H1 (cell line): Measurements from ENCODE around the gene ARHGAP15. TPM values are rescaled to one million over a fixed set of nuclear protein-coding genes. Genes with fewer than 3 reads are reported as not detected.

Experiments
- CTCF ChIA-PET: fragments of 300-600 bp; sonication (Branson Sonifier 250); formaldehyde crosslinking; loops from one replicate; lab custom pipeline; 2021; ENCODE audit not compliant: partially characterized antibody; lab: Charles Lee
- POLR2A ChIA-PET: fragments of 300-600 bp; sonication (Branson Sonifier 250); formaldehyde crosslinking; loops from one replicate; lab custom pipeline; 2021; ENCODE audit warnings: inconsistent platforms; ENCODE audit not compliant: partially characterized antibody; lab: Charles Lee
- DNase-seq, 2 experiments: peaks; one replicate each; pipeline versions ENCODE4 v3.0.0 to v3.0.0-alpha.2; 2010 to 2022; ENCODE audit warnings: low spot score in 2 of 2, low read depth in 1 of 2, mixed read lengths in 1 of 2
- FAIRE-seq: peaks from 2 replicates; lab custom pipeline; 2011; peaks lifted over from hg19 to GRCh38; lab: Jason Lieb, UNC
- H2AFZ ChIP-seq: 2 replicates; pipeline ENCODE4 v1.8.1; 2012; ENCODE audit warnings: low read length, inconsistent platforms
- H2AK5ac ChIP-seq: 2 replicates; pipeline ENCODE4 v1.6.1; 2013; ENCODE audit warnings: low read depth, low read length
- H2BK120ac ChIP-seq: replicated peaks from 2 replicates; pipeline ENCODE3; 2013; ENCODE audit warnings: low read depth, low read length, inconsistent platforms
- H2BK12ac ChIP-seq: 2 replicates; pipeline ENCODE4 v1.6.1; 2013; ENCODE audit warnings: low read depth, low read length
- H2BK15ac ChIP-seq: 2 replicates; pipeline ENCODE4 v1.6.1; 2013; ENCODE audit warnings: low read length
- H2BK20ac ChIP-seq: 2 replicates; pipeline ENCODE4 v1.6.1; 2013; ENCODE audit warnings: low read length
- H2BK5ac ChIP-seq: 2 replicates; pipeline ENCODE4 v1.6.1; 2013; ENCODE audit warnings: low read depth, low read length
- H3K14ac ChIP-seq: 2 replicates; pipeline ENCODE4 v1.6.1; 2013; ENCODE audit warnings: inconsistent platforms; ENCODE audit not compliant: insufficient read length
- H3K18ac ChIP-seq: 2 replicates; pipeline ENCODE4 v1.6.1; 2013; ENCODE audit warnings: low read length; ENCODE audit errors: extremely low read depth
- H3K23ac ChIP-seq: 2 replicates; pipeline ENCODE4 v1.6.1; 2013; ENCODE audit warnings: inconsistent platforms; ENCODE audit not compliant: insufficient read length
- H3K23me2 ChIP-seq: 2 replicates; pipeline ENCODE4 v1.6.1; 2013; ENCODE audit warnings: low read depth, low read length
- H3K27ac ChIP-seq: 2 replicates; pipeline ENCODE4 v1.6.1; 2011; ENCODE audit warnings: low read depth, low read length, inconsistent platforms
- H3K27me3 ChIP-seq, 4 experiments: replicated peaks in 1 of 4; 1 replicate in 1 of 4; 2 replicates in 3 of 4; pipeline versions ENCODE4 v1.6.1 to v1.8.1; 2011 to 2013; ENCODE audit warnings: low read length in 3 of 4, mild to moderate bottlenecking in 3 of 4, inconsistent platforms in 2 of 4, mixed read lengths in 2 of 4, moderate library complexity in 1 of 4; ENCODE audit not compliant: control insufficient read depth in 3 of 4, insufficient read depth in 3 of 4; ENCODE audit errors: extremely low read depth in 1 of 4
- H3K36me3 ChIP-seq, 4 experiments: 2 replicates each; pipeline versions ENCODE4 v1.6.1 to v1.8.1; 2011 to 2013; ENCODE audit warnings: mild to moderate bottlenecking in 4 of 4, low read length in 3 of 4, moderate library complexity in 2 of 4, control low read depth in 1 of 4, inconsistent platforms in 1 of 4; ENCODE audit not compliant: insufficient read depth in 4 of 4, control insufficient read depth in 2 of 4
- H3K4ac ChIP-seq: replicated peaks from 2 replicates; pipeline ENCODE3; 2013; ENCODE audit warnings: low read length, low read depth, mixed read lengths, inconsistent platforms; ENCODE audit not compliant: insufficient read length
- H3K4me1 ChIP-seq, 4 experiments: replicated peaks in 1 of 4; 1 replicate in 1 of 4; 2 replicates in 3 of 4; pipeline versions ENCODE4 v1.6.1 to v1.8.1; 2011 to 2013; ENCODE audit warnings: low read length in 3 of 4, inconsistent platforms in 2 of 4, mixed read lengths in 1 of 4; ENCODE audit not compliant: insufficient read depth in 4 of 4, control insufficient read depth in 3 of 4
- H3K4me2 ChIP-seq, 2 experiments: 2 replicates each; pipeline versions ENCODE4 v1.6.1 to v1.8.1; 2011 to 2013; ENCODE audit warnings: low read depth in 2 of 2, low read length in 2 of 2, control low read depth in 1 of 2, inconsistent platforms in 1 of 2, mild to moderate bottlenecking in 1 of 2; ENCODE audit not compliant: insufficient read depth in 1 of 2
- H3K4me3 ChIP-seq, 4 experiments: fragments of 200-600, 300-600 bp in 1 of 4; sonication (generic), shearing (Covaris generic), sonication (Bioruptor Twin) in 1 of 4; 2 replicates each; pipeline versions ENCODE4 v1.5.1 to v1.8.1; 2011 to 2016; ENCODE audit warnings: low read length in 4 of 4, low read depth in 3 of 4, control low read depth in 2 of 4, inconsistent platforms in 2 of 4, mild to moderate bottlenecking in 2 of 4, mixed read lengths in 1 of 4, moderate library complexity in 1 of 4; ENCODE audit not compliant: insufficient read depth in 2 of 4; ENCODE audit errors: extremely low read depth in 1 of 4
- H3K56ac ChIP-seq: replicated peaks from 2 replicates; pipeline ENCODE3; 2013; ENCODE audit warnings: low read depth, mild to moderate bottlenecking, mixed read lengths, low read length, inconsistent platforms; ENCODE audit not compliant: insufficient read length
- H3K79me1 ChIP-seq: 2 replicates; pipeline ENCODE4 v1.6.1; 2013; ENCODE audit warnings: low read depth, low read length, control low read depth
- H3K79me2 ChIP-seq, 2 experiments: 2 replicates each; pipeline versions ENCODE4 v1.6.1 to v1.8.1; 2012 to 2013; ENCODE audit warnings: low read length in 2 of 2, mild to moderate bottlenecking in 2 of 2, inconsistent platforms in 1 of 2; ENCODE audit not compliant: insufficient read depth in 2 of 2, control insufficient read depth in 1 of 2
- H3K9ac ChIP-seq, 4 experiments: replicated peaks in 1 of 4; 1 replicate in 1 of 4; 2 replicates in 3 of 4; pipeline versions ENCODE4 v1.6.1 to v1.8.1; 2011 to 2013; ENCODE audit warnings: low read depth in 3 of 4, low read length in 3 of 4, control low read depth in 2 of 4, mild to moderate bottlenecking in 2 of 4, moderate library complexity in 2 of 4, inconsistent platforms in 1 of 4; ENCODE audit errors: extremely low read depth in 1 of 4
- H3K9me3 ChIP-seq, 2 experiments: 2 replicates each; pipeline versions ENCODE4 v1.6.1 to v1.8.1; 2012 to 2013; ENCODE audit warnings: mild to moderate bottlenecking in 2 of 2, moderate library complexity in 2 of 2, control low read depth in 1 of 2, inconsistent platforms in 1 of 2, low read depth in 1 of 2, low read length in 1 of 2, mixed read lengths in 1 of 2; ENCODE audit not compliant: insufficient read depth in 2 of 2
- H4K20me1 ChIP-seq, 2 experiments: replicated peaks in 1 of 2; 2 replicates each; pipeline versions ENCODE3 to v1.8.1; 2011 to 2013; ENCODE audit warnings: inconsistent platforms in 2 of 2, low read length in 2 of 2, mild to moderate bottlenecking in 1 of 2; ENCODE audit not compliant: insufficient read depth in 2 of 2, control insufficient read depth in 1 of 2
- H4K5ac ChIP-seq: 2 replicates; pipeline ENCODE4 v1.6.1; 2013; ENCODE audit warnings: low read length, low read depth, mixed read lengths, inconsistent platforms; ENCODE audit not compliant: insufficient read length
- H4K8ac ChIP-seq: 2 replicates; pipeline ENCODE4 v1.8.0; 2013; ENCODE audit warnings: mild to moderate bottlenecking, moderate library complexity, low read length, inconsistent platforms; ENCODE audit not compliant: insufficient read depth; ENCODE audit errors: extremely low read depth
- H4K91ac ChIP-seq: replicated peaks from 2 replicates; pipeline ENCODE3; 2013; ENCODE audit warnings: low read length, mixed read lengths, inconsistent platforms; ENCODE audit not compliant: insufficient read length
- BACH1 ChIP-seq: IDR thresholded peaks from 2 replicates; pipeline ENCODE4 v1.6.1; 2012; ENCODE audit warnings: low read length, improper control_type of control experiment
- MAFK ChIP-seq: IDR thresholded peaks from 2 replicates; pipeline ENCODE4 v1.6.1; 2012; ENCODE audit warnings: low read depth, mild to moderate bottlenecking, improper control_type of control experiment, low read length
- PHF8 ChIP-seq: fragments of 200-600 bp; sonication (generic); conservative IDR thresholded peaks from 2 replicates; pipeline ENCODE4 v1.7.1; 2012; ENCODE audit warnings: low read depth, mild to moderate bottlenecking, inconsistent platforms, low read length, moderate library complexity
- RNF2 ChIP-seq: fragments of 200-900, 300-1000 bp; sonication (generic); IDR thresholded peaks from 2 replicates; pipeline ENCODE4 v1.7.1; 2016; ENCODE audit warnings: borderline replicate concordance, low read depth, mild to moderate bottlenecking, antibody characterized with exemption, low read length; ENCODE audit not compliant: poor library complexity, severe bottlenecking; ENCODE audit errors: missing control alignments
- SUZ12 ChIP-seq: fragments of 200-600 bp; sonication (generic); IDR thresholded peaks from 2 replicates; pipeline ENCODE4 v1.6.1; 2012; ENCODE audit warnings: mild to moderate bottlenecking, inconsistent platforms, low read length, moderate library complexity, mixed read lengths
- ZNF274 ChIP-seq: IDR thresholded peaks from 2 replicates; pipeline ENCODE4 v1.7.0; 2012; ENCODE audit warnings: low read length, borderline replicate concordance; ENCODE audit errors: extremely low read depth
- WGBS, 2 experiments: shearing (Covaris generic) in 1 of 2; methylation state at CpG; one replicate each; pipeline versions ENCODE4 v1.1.6 to v1.1.7; 2013 to 2015; ENCODE audit warnings: low lambda C conversion rate in 2 of 2, mixed read lengths in 2 of 2, inconsistent platforms in 1 of 2, low coverage in 1 of 2, missing lambda C conversion rate in 1 of 2; ENCODE audit not compliant: insufficient replicate concordance in 2 of 2, insufficient coverage in 1 of 2, insufficient read length in 1 of 2; ENCODE audit errors: extremely low coverage in 1 of 2, missing lambda C conversion rate in 1 of 2; 5-methylcytosine and 5-hydroxymethylcytosine counted together
- polyA plus RNA-seq, 7 experiments: library from polyadenylated mRNA; depleted of rRNA in 3 of 7; stranded (reverse) in 5 of 7; unstranded in 2 of 7; fragments of >200 nt in 5 of 7; fragments of 200-250 nt in 2 of 7; gene quantifications; 1 replicate in 5 of 7; 2 replicates in 1 of 7; 4 replicates in 1 of 7; pipeline versions ENCODE4 v1.2.1 to v1.2.3, GENCODE V29; 2011 to 2013; ENCODE audit warnings: missing spikeins in 2 of 7, mixed read lengths in 2 of 7
- total RNA-seq: library from RNA; stranded (reverse); fragmentation: NEBNext Ultra II Directional; extraction: Animal tissue kit (Norgen Biotek cat#: 25700); gene quantifications from 2 replicates; pipeline ENCODE4 v1.2.1, GENCODE V29; 2021

The ARHGAP15 gene
- total and polyA plus RNA-seq, 2 of the 8 experiments (the other 6 are each of a cell fraction or from before 2014, with no cell fraction given), result not detected

GRCh38 chr2:143551971-143552650, 422.9 kb downstream of the ARHGAP15 start:
- Histone ChIP-seq H3K23me2 (no peaks in the 10 kb centered on the region; the same call in 1 of the 2 replicates), H3K9me3 (no peaks in the 10 kb centered on the region), H3K27me3 (no peaks in the 10 kb centered on the region), H2BK20ac (no peak overlapping the region), H4K20me1 (no peaks in the 10 kb centered on the region), H3K4me1 (0 out of 7 replicates have a peak, but pooled peaks cover 0 to 3% (median 0%) of the 10 kb centered on the region in 4 experiments), H2AFZ (no peak overlapping the region), H2BK120ac (no peak overlapping the region), H3K79me2 (no peaks in the 10 kb centered on the region), H3K23ac (no peak overlapping the region), H2BK15ac (no peak overlapping the region), H3K4ac (no peak overlapping the region), H3K56ac (no peak overlapping the region), H4K91ac (no peak overlapping the region), H3K4me2 (no peak overlapping the region), H2BK12ac (no peak overlapping the region), H3K18ac (no peak overlapping the region), H3K27ac (no peak overlapping the region), H2BK5ac (no peak overlapping the region), H3K79me1 (no peaks in the 10 kb centered on the region), H4K5ac (no peak overlapping the region), H4K8ac (no peak overlapping the region), H3K4me3 (no peak overlapping the region), H3K9ac (no peak overlapping the region), H3K14ac (no peak overlapping the region), H3K36me3 (no peaks in the 10 kb centered on the region), H2AK5ac (no peak overlapping the region)
- DNase-seq (no peak), FAIRE-seq (no peak)
- TF ChIP-seq SUZ12, result no peak
- TF ChIP-seq RNF2, result no peak
- TF ChIP-seq ZNF274, result no peak
- TF ChIP-seq BACH1, result no peak
- TF ChIP-seq MAFK, result no peak
- TF ChIP-seq PHF8, result no peak
- 91% methylated on average over 9 of the region's 9 CpGs; no CpG with 5 or more reads in 1 of the 2 experiments for WGBS, 2 experiments
- CTCF ChIA-PET, result interaction anchor here (1.0 kb wide), 1 partner anchor 23 kb away, joined by 3 read pairs; no protein-coding TSS in a partner anchor
- POLR2A ChIA-PET, result no interaction called here
